ENCODE data around the gene NOB1.
"Not testable (repeated sequence)": the region's sequence is repeated elsewhere in the genome, so short reads cannot be mapped to it uniquely, and the experiment has no call there.

Gene NOB1

DNA sequence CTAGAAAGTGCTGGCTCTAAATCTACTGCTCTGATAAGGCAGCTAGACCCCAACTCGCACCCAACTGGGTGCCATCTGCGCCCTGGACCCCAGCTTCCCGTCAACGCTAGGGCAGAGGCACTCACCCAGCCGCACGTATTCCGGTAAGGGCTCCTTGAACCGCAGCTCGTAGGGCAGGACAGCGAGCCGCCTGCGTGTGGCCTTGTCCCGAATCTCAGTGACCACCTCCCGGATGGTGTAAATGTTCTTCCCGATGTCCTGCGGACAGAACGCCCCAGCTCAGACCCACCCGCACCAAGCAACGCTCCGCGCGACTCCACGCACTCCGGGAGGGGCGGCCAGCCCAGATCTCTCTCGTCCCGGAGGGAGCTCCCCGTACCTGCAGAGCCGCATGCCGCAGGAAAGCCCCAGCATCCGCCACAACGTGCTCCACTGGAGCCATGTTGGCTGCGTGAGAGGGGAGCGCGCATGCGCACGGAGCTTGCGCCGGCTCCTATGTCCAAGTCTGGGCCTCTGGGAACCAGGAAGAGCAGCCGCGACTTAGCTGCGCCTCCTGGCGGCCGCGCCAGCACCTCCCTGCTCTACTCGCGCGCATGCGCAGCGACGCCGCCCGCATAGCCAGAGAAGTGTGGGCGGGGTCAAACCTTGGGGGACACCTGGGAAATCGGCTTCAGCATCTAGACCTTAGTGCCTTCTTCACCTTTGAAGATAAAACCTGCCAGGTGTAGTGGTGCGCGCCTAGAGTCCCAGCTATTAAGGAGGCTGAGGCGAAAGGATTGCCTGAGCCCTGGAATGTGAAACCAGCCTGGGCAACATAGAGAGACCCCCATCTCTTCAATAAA, at the start of gene NOB1:
TSS of gene NOB1 (minus strand) at position 458 of the 842 bp plus-strand sequence. CDS start at position 442, 16 bp downstream.
- DNase-seq (ENCODE audit: low read depth) = peak; percentile 92

DNA sequence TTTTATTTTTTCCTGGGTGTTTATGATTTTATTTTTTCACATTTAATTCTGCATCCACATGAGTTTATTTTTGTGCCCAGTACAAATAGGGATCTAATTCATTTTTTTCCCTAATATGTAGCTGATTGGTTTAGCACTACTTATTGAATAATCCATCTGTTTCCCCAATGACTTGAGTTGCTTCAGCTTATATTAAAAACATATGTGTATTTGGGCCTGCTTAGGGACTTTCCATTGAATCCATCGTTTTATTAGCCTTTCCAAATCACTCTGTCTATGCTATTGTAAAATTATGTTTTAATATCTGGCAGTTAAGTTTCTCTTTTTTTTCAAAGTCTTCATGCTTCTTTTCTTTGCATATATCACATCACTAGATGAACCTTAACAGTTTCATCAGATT, 49.6 kb upstream of the NOB1 start:
- DNase-seq (ENCODE audit: low read depth) = no peak

DNA sequence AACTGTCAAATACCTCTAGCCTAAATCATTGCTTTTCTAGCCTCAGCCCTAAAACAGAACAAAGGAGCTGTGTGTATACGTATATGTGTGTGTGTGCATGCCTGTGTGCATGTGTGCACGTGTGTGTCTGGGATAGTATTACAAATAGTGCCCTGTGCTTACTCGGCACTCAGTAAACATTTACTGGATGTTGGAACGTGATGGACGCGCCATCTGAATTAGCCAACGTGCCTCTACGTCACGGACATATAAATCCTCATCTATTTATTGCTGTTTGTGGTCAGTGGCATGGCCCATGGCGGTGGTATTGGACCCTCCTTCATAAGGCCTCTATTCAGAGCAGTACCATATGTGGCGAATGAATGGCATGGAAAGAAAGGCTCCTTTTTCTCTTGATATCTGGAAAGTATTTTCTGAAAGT, 44.9 kb upstream of the NOB1 start:
- no peak for DNase-seq (ENCODE audit: low read depth)

- no peak for DNase-seq (ENCODE audit: low read depth)
Observed at GRCh38 chr16:69798466-69798865, 43.7 kb upstream of the NOB1 start.

DNA sequence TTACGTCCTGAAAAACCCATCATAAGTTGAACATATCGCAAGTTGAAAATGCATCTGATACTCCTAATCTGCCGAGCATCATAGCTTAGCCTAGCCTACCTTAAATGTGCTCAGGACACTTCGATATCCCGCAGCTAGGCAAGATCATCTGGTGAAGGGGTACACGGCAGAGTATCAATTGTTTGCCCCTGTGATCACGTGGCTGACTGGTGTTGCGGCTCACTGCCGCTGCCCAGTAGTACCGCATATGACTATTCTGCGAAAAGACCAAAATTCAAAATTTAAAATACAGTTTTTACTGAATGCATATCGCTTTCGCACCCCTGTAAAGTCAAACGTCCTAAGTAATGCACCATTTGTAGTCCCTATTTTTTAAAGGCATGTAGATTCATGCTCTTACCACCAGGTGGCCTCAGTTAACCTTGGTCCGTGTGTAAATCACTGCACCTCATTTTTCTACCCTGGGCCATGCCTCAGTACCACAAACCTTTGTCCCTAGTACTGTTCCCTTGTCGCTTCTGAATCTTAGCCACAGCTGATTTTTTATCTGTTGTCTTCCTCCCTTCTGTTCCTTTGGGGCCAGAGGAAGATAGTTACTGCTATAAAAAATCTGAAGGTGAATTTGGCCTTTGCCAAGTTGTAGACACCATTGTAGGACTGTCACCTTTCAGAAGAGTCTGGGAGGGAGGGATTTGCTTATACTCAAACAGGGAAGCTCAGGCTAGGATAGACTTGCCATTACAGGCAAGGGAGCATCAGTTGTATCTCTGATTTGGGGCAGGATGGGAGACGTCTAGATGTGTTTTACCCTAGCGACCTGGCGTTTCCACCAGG, 41.8 kb upstream of the NOB1 start:
- no peak for DNase-seq (ENCODE audit: low read depth)

DNA sequence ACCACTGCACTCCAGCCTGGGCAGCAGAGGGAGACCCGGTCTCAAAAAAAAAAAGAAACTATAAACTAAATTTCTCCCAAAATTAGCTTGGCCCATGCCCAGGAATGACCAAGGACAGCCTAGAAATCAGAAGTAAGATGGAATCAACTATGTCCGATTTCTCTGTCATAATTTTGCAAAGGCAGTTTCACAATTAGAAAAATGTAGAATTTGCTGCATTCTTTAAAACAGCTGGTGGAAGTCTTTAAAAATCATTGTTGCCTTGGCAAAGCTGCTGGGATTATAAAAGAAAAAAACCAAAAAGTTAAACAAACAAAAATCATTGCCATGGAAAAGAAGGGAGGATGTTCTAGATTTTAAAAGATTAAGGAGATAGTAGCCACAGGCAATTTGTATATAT, 39.8 kb upstream of the NOB1 start:
- no peak for DNase-seq (ENCODE audit: low read depth)

DNA sequence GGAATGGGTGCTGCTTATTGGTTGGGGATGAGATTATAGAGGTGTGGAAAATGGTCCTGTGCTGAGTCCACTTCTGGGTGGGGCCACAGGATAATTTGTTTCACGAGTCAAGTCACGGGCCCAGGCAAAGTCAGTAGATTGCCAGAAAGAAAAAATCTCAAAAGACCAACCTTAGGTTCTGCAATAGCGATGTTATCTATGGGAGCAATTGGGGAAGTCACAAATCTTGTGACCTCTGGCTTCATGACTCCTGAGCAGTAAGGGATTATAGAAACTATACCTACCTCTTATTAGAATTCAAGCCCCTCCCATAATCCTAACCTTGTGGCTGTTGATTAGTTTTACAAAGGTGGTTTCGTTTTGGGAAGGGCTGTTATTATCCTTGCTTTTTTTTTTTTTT, 38.8 kb upstream of the NOB1 start:
- no peak for DNase-seq (ENCODE audit: low read depth)

DNA sequence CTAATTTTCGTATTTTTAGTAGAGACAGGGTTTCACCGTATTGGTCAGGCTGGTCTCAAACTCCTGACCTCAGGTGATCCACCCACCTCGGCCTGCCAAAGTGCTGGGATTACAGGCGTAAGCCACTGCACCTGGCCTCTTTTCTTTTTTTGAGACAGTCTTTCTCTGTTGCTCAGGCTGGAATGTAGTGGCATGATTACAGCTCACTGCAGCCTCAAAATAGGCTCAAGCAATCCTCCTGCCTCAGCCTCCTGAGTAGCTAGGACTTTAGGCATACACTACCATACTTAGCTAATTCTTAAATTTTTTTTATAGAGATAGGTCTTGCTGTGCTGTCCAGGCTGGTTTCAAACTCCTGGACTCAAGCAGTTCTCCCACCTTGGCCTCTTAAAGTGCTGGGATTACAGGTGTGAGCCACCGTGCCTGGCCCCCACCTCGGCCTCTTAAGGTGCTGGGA, 36.7 kb upstream of the NOB1 start:
- DNase-seq (ENCODE audit: low read depth) = not testable (repeated sequence)

DNA sequence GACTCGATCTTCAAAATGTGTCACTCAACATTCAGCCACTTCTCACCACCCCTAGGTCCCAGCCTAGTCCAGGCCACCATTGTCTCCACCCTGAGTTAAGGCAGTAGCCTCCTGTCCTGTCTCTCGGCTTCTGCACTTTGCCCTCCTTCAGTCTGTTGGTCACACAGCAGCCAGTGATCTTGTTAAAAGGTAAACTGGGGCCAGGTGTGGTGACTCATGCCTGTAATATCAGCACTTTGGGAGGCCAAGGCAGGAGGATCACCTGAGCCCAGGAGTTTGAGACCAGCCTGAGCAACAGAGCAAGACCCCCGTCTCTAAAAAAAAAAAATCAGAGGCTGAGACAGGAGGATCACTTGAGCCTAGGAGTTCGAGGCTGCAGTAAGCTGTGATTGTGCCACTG, 33.2 kb upstream of the NOB1 start:
- DNase-seq (ENCODE audit: low read depth) = no peak

DNA sequence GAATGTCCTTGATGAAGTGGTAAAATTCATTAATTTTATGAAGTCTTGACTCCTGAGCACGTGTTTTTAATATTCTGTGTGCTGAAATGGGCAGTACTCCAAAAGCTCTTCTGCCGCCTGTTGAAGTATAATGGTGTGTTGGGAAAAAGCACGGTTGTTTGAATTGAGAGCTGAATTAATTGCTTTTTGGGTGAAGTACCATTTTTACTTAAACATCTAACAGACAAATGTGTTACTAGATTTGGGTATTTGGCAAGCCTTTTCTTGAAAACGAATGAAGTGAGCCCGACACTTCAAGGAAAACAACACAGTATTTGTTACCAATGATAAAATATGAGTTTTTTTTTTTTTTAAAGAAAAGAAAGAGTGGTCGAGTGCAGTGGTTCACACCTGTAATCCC, 29.9 kb upstream of the NOB1 start:
- DNase-seq (ENCODE audit: low read depth) = no peak

DNA sequence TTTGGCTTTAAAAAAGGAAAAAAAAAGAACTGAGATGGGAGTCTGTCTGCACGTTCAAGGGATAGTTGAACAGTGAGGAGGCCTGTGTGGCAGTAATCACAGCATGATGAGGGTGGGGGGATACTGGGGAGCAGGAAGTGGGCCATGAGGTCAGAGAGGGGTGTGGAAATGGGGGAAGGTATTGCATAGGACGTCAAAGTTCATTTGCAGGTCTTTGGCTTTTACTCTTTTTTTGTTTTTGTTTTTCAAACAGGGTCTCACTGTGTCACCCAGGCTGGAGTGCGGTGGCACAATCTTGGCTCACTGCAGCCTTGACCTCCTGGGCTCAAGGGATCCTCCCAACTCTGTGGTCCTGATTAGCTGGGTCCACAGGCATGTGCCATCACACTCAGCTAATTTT, 26.4 kb upstream of the NOB1 start:
- DNase-seq (ENCODE audit: low read depth) = no peak

DNA sequence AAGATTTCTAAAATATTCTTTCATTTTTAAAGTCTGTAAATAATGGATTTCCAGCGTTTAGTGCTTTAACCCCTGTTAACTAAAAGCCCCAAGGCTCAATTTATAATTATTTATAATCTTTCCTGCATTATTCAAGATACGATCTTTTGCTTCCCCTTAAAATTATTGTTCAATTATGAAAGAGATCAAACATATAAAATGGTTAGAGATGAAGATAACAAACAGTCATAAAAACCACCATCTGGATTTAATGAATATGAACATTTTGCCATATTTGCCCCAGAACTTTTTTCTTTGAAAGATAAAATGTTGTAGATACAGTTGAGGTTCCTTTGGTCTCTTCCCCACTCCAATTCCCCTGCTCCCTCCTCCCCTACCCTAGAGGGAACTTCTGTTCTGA, 25.0 kb upstream of the NOB1 start:
- no peak for DNase-seq (ENCODE audit: low read depth)

DNA sequence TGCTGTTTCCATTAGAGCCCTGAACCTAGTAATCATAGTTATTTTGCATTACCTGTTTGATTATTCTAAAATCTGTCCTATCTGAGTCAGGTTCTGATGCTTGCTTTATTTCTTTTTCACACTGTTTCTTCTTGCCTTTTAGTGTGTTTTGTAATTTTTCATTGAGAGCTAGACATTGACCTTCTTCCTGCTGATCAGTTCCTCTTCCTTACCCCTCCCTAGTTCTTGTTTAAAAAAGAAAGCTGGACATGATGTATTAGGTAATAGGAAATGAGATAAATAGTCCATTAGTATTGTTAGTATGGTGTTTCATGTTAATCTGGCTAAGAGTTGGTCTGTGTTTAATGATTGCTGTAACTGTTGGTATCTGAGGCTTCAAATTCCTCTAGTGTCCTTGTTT, 20.8 kb upstream of the NOB1 start:
- DNase-seq (ENCODE audit: low read depth) = no peak

- DNase-seq (ENCODE audit: low read depth) = no peak
Observed at GRCh38 chr16:69773260-69773947, 18.7 kb upstream of the NOB1 start.

DNA sequence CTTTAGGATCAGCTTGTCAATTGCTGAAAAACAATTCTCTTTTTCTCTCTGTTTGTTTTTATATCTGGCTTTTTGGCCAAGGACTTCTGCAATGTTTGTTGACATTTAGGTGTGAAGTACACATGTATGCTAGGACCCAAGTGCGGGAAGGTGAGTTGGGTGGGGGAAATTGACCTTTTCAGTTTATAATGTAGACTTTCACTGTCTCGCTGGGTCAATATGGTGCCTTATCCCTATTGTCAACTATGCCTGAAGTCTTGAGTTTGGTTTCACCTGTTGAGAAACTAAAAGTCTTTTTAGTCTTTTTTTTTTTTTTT, 16.9 kb upstream of the NOB1 start:
- DNase-seq (ENCODE audit: low read depth) = no peak

GRCh38 chr16:69769404-69769803, 14.7 kb upstream of the NOB1 start:
- DNase-seq (ENCODE audit: low read depth) = no peak

DNA sequence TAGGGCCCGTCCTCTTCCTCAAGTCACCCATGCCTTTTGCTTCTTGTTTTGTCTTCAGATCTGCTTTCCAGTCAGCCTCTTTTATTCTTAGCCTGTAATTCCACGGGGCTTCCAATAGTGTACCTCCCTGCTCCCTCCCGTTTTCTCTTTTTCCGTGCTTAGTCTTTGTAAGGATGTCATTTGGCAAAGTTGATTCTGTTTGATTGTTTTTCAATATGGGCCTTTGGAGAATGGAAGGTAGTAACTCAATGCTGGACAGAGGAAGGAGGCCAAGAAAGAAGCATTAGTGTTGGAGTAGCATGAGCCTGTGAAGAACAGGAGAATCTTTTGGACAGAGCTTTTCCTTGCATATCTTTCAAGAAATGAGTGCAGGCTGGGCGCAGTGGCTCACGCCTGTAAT, 13.9 kb upstream of the NOB1 start:
- no peak for DNase-seq (ENCODE audit: low read depth)

DNA sequence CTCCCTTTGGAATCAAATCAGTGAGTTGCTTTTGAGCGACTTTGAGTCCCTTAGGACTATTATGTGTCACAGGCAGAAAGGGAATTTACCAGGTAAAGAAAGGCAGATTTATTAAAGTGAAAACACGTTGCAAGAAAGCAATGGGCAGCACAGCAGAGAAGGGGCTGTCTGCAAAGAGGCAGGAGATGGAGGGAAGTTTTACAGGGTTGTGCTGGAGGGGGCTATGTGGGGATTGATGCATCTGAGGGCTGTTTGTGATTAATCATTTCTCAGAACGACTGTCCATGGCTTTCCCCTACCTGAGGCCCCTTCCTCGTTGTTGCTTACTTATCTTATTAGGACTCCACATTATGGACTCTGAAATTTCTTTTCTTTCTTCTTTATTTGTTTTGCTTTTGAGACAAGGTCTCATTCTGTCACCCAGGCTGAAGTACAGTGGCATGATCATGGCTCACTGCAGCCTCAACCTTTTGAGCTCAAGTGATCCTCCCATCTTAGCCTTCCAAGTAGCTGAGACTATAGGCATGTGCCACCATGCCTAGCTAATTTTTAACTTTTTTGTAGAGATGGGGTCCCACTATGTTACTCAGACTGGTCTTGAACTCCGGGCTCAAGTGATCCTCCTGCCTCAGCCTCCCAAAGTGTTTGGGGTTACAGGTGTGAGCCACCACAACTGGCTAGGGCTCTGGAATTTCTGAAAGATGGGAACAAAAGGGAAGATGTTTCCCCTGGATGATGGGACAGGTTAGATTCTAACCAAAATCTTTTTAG, 12.9 kb upstream of the NOB1 start:
- DNase-seq (ENCODE audit: low read depth) = no peak

- DNase-seq (ENCODE audit: low read depth) = no peak
Observed at GRCh38 chr16:69763599-69763942, 8.8 kb upstream of the NOB1 start.

DNA sequence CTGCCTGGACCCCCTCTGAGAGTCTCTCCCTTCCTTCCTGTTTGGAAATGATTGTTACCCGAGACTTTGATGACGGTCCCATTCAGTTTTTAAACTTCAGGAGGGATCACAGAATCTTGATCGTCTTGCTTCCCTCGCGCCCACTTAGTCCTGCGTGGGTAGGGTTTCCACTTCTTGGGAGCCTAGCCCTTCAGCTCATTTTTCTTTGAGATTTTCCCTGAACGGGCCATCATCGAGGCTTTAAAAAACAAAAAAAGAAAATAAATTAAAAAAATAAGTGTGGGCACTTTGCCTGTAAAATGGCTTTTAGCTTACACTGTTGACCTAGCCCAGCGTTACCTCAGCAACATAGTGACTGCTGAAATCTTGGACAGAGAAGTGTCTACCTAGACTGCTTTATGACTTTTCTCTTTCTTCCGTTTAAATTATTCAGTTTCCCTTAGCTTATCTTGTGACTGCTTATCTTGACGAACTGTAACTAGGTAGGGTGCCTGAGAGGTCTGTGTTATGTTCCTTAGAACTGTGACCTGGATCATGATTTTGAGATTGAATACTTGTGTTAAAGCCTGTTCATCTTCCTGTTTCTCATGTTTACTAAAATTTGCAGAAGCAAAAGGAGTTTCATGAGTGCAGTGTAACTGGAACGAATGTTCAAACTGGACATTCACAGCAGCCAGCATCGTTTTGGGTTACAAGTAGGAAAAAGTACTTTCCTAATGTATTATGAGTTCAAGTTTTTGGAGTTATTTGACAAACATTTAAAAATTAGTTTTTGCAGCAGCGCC, 8.3 kb upstream of the NOB1 start:
- DNase-seq (ENCODE audit: low read depth) = no peak

Measured in stimulated activated CD8-positive, alpha-beta memory T cell treated with anti-CD3 and anti-CD28 coated beads, Interleukin-15, amount 100 ng/mL, for 24 hours (primary cell).